ENCODE data around the gene HAVCR1.
A peak's percentile ranks its signal among the peaks of the same experiment; 100 is the strongest.
"Not testable (repeated sequence)": the region's sequence is repeated elsewhere in the genome, so short reads cannot be mapped to it uniquely, and the experiment has no call there.

The HAVCR1 gene

DNA sequence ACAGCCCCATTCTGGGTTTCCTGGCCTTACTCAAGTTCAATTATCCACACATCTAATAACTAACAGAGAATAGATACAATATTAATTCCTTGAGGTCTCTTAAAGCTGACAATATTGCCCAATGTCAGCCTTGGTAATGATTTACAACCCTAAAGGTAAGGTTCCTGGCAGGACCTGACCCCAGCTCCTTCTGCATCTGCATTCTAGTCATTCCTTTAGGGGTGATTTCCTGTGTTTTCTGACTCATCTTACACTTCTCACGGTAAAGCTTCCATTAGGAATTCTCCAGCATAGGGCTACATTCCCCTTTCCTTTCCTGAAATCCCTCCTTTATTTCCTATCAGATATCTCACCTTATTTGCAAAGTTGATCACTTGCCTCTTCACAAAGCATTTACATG lies 9.3 kb downstream of the HAVCR1 start:
- no peak for DNase-seq (ENCODE audit: low spot score)

DNA sequence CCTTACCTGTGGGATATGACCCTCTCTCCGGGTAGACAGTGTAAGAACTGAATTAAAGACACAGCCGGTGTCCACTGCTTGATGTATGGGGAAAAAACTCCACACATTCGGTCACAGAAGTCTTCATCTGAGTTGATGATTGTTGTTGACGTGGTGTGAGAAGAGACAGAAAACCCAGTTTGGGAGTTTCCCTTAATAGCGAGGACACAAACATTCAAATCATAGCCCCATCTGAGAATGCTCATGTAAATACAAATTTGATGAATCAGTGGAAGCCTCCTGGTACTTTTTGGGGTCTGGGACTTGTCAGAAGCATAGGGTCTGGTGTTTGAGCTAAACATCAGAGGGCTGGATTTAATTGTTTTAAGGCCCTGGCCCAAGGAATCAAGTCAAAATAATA lies 11.0 kb downstream of the HAVCR1 start:
- DNase-seq (ENCODE audit: low spot score), result no peak

DNA sequence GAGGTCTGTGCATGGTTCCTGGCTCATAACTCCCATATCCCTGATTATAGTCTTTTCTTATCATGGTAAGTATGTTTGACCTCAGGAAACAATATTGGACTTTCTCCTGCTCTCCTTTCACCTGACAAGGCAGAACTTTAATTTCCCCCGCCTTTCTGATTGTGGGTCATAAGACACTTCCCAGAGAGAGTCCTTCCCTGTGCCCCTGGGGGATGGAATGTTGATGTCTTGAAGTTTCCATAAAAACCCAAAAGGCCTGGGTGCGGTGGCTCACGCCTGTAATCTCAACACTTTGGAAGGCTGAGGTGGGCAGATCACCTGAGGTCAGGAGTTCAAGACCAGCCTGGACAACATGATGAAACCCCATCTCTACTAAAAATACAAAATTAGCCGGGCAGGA lies 11.9 kb downstream of the HAVCR1 start:
- DNase-seq (ENCODE audit: low spot score), result not testable (repeated sequence)

DNA sequence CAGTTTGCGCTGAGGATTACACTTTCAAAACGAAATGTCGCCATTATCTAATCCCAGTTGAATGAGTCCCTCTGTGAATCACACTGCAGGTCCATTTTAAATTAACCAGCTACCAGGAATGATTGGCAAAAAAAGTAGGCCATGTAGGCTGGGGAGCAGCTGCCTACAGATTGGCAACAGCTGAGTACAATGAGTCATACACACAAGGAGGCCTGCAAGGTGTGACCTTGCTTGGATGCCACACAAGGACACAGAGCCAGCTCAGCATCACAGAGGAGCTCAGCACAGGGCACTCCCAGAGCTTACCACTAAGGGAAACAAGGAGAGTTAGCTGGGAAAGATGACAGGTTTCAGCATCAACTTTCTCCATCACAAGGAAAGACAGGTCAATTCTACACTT lies 12.9 kb downstream of the HAVCR1 start:
- no peak for DNase-seq (ENCODE audit: low spot score)

DNA sequence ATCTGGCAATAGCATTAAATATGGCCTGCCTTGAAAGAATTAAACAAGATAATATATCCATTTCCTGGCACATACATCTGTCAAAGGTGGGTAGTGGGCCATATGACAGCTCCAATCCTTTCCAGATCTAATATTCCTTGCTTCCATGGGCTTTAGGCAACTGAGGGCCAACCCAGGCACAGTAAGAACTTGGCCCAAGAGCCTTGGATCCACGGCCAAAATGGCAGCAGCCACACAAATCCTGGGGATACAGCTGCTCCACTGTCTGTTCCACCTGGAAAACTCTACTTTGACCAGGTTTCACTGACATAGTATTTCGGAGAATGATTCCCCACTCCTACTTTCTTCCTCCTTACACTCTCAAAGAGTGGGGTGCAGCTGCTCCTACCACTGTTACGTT lies 13.3 kb downstream of the HAVCR1 start:
- no peak for DNase-seq (ENCODE audit: low spot score)

DNA sequence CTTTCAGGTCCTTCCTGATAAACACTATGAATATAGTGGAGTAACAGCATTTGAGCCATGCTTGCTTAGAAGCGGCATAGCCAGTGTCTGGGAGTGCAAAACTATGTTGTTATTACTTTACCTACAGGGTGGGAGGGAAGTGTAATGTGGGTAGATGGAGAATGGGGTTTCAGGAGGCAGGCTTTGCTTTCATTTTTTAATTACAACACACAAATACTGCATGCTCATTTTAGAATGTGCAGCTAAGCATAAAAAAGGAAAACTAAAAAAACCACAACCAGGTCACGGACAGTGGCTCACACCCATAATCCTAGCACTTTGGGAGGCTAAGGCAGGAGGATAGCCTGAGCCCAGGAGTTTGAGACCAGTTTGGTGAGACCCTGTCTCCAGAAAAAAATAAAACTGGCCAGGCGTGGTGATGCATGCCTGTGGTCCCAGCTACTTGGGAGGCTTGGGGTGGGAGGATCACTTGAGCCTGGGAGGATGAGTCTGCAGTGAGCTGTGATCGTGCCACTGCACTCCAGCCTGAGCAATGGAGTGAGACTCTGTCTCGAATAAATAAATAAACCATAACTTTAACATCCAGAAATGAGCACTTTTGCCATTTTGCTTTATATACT lies 20.2 kb downstream of the HAVCR1 start:
- DNase-seq (ENCODE audit: low spot score), result no peak

DNA sequence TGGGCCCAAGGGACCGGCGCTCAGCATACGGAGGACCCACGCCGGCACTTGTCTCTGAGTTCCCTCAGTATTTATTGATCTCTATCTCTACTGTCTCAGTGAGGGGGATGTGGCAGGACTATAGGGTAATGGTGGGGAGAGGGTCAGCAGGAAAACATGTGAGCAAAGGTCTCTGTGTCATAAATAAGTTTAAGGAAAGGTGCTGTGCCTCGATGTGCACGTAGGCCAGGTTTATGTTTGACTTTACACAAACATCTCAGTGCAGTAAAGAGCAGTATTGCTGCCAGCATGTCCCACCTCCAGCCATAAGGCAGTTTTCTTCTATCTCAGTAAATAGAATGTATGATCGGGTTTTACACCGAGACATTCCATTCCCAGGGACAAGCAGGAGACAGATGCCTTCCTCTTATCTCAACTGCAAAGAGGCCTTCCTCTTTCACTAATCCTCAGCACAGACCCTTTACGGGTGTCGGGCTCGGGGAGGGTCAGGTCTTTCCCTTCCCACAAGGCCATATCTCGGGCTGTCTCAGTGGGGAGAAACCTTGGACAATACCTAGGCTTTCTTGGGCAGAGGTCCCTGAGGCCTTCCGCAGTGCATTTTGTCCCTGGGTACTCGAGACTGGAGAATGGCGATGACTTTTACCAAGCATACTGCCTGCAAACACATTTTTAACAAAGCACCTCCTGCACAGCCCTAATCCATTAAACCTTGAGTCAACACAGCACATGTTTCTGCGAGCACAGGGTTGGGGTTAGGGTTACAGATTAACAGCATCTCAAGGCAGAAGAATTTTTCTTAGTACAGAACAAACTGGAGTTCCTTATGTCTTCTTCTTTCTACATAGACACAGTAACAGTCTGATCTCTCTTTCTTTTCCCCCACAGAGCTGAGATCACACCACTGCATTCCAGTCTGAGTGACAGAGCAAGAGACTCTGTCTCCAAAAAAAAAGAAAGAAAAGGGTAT lies 24.5 kb downstream of the HAVCR1 start:
- not testable (repeated sequence) for DNase-seq (ENCODE audit: low spot score)

DNA sequence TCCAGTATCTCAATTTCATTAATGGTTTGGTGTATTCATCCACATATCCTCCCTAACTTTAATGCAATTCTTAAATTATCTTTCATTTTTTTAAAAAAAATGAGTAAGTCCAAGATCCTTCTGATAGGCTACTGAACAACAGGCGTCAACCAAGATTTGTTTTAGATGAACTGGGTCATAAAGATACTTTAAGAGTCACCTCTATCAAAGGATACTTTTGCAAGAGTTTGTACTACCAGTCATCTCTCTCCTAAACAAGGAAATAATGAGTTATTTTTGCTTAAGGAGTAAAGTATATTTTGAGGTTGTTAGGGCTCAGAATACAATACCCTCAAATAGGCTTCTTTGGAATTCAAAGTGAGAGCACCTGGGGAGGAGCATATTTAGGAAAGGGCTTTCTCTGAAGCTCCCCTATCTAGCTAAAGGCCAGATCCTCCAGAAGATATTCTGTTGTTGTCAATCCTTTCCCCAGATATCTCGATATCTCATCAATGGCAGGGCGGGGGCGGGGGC lies 25.8 kb downstream of the HAVCR1 start:
- DNase-seq (ENCODE audit: low spot score), result no peak

DNA sequence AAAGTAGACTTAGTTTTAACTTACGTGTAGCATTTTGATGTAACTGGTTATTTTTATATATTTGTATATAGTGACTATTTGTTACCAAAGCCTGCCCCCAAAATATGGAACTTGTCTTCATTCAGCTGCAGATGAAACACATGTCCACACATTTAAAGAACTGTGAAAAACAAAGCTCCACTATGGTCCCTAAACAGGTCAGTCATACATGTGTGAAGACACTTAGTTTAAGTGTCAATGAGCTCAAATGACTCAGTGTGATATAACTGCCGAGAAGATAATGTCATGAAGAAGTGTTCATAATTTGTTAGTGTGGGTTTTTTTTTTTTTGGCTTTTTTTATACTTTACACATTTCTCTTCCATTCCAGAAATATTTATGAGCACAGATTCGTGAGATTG lies 28.2 kb downstream of the HAVCR1 start:
- DNase-seq (ENCODE audit: low spot score), result no peak

DNA sequence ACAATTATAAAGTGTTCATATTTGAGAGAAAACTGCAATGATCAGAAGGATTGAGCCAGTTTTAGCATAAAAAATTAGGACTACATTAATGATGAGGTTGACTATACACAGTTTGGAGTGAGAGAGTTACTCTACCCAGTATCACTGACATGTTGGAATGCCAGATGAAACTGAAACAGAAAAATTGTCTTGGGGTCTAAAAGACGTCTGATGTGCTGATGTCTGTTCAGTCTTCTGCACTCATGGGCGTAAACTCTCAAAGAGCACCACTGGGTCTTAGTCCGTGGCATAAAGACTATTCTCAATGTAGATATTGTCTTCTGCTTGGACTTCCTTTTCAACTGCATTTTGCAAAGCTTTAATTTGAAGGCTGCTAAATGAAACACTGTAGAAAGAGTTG lies 29.5 kb downstream of the HAVCR1 start:
- no peak for DNase-seq (ENCODE audit: low spot score)

DNA sequence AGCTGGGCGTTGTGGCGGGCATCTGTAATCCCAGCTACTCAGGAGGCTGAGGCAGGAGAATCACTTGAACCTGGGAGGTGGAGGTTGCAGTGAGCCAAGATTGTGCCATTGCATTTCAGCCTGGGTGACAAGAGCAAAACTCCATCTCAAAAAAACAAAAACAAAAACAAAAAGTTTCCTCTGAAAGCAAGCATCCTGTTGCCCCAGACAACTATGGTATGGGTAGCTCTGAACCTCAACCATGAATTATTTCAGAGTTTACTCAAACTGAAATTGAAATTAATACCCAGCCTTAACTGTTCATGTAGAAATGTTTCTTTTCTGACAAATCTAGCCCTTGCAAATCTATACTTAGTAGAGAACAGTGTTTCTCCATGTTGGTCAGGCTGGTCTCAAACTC lies 31.3 kb downstream of the HAVCR1 start:
- not testable (repeated sequence) for DNase-seq (ENCODE audit: low spot score)

DNA sequence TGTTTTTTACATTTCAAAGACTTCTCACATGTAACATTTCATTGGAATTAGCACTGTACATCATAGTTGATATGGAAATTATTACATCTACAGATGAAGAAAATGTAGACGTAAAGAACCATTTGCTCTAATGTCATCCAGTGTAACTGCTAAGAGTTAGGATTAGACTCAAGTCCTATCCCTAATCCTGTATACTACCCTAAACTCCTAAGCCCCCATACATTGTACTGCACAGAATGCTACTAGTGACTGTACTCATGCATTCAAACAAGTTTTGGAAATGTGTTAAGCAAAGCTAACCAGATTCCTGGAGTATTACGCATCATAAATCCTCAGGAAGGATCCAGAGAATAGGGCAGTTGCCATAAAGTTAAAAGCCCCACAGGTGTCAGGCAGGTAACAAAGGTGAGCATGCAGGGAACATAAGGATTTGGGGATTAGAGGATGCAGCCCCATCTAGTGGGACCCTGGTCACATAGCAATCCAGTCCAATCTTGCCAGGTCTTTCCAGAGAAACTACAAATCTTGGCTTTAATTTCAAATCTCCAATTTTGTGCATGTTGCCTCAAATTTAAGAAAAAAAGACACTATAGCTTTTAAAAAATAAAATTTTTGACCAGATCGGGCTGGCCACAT lies 32.0 kb downstream of the HAVCR1 start:
- DNase-seq (ENCODE audit: low spot score), result peak; percentile 43

DNA sequence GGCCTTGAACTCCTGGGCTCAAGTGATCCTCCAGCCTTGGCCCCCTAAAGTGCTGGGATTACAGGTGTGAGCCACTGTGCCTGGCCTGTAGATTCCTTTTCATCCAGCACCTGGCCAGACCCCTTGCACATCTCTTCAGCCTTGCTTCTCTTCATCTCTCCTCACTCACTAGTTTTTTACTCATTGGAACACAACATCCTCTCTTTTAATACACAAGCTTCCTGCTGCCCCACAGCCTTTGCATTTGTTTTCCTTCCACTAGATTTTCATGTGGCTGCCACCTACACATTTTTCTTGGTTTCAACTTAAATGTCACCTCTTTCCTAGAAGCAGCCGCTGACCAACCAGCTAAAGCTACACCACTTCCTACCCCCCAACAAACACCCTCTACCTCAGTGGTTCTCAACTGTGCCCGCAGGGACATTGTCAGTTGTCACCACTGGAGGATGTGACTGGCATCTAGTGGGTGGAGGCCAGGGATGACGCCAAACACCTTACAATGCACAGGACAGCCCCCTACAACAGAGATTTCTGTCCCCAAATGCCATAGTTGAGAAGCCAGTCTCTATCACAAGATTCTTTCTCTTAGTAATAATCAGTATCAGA lies 33.7 kb downstream of the HAVCR1 start:
- DNase-seq (ENCODE audit: low spot score), result no peak

DNA sequence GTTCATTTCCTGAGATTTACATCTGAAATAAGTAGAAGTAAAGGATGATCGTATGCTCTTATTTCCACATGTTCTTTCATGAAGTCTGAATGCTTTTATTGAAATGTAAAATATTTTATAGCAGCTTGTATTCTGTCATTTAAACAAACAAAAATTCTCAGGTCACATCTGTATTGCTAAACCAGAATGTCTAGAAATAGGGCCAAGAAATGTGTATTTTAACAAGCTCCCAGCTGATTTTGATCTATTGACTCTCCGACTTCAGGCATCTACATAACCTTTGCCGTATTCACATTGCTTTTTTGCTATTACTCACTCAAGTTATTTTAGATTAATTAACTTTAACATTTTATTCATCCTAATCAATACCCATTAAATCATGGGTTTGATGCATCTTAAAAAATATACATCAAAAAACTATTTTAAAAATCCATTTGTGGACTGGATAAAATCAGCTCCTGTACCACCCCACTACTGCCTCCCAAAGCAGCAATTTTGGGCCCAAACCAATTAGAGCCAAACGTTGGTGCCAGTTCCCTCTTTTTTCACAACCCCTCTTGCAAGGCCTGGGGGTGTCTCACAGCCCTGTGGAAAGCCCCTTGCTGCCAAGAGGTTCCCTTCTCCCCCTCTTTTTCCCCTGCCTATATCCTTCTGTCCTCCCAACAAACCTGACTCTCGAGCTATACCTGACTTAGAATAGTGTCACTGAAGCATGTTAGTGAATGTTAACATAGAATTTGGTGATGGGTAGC lies 34.5 kb downstream of the HAVCR1 start:
- DNase-seq (ENCODE audit: low spot score), result no peak

DNA sequence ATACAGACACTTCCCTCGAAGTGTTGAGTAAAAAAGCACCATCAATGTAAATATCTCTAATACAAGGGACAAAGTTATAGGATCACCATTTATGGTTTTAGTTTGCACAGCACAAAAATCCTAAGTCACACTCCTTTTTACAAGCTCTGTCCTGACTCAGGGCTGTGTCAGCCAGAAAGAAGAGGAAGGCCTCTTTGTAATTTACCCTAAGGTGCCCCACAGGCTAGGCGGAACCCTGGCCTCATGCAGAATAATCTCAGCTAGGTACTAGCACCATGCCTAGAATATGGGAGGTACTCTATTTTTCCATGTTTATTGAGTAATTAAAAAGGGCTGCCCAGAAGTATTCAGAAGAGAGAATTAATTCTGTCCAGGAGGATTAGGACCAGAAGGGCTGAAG lies 36.9 kb downstream of the HAVCR1 start:
- DNase-seq (ENCODE audit: low spot score), result no peak

DNA sequence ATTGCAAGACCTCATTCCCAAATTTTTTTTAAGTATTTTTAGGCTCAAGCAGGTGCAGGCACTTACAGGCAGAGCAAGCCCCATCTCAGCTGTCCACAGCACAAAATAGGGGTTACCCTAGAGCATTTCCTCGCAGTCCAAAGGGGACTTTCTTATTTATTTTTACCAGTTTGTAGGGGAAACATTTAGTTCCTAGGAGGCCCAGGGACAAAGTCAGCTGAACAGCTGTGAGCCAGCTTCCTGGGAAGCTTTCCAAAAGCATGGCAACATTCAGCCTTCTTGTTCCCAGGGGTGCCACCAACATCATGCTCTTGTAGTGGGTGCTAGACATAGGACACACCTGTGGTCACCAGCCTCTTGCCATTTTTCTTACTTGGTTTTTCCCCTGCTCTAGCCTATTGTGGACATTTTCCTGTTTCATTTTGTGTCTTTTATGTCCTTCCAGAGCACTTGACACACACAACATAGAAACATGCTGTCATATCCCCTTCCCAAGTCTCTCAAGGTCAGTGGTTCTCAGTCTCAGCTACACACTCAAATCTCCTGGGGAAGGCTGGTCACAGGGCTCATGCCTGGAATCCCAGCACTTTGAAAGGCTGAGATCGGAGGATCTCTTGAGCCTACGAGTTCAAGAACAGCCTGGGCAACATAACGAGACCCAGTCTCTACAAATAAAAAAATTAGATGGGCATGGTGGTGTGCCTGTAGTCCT lies 38.2 kb downstream of the HAVCR1 start:
- DNase-seq (ENCODE audit: low spot score), result no peak

DNA sequence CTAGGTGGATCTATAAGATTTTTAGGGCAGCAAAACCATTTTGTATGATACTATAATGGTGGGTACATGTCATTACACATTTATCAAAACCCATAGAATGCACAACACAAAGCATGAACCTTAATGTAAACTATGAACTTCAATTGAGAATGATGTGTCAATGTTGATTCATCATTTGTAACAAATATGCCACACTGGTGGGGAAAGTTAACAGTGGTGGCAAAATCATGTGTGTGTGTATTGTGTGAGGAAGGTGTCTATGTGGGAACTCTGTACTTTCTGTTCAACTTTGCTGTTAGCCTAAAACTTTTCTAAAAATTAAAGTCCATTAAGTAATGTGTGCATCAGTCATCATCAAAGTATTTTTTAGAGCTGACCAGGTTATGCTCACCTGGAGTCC lies 38.9 kb downstream of the HAVCR1 start:
- DNase-seq (ENCODE audit: low spot score), result no peak

DNA sequence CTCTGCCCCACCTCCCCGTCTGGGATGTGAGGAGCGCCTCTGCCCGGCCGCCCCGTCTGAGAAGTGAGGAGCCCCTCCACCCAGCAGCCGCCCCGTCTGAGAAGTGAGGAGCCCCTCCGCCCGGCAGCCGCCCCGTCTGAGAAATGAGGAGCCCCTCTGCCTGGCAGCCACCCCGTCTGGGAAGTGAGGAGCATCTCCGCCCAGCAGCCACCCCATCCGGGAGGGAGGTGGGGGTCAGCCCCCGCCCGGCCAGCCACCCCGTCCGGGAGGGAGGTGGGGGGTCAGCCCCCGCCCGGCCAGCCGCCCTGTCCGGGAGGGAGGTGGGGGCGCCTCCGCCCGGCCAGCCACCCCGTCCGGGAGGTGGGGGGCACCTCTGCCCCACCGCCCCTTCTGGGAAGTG lies 44.8 kb downstream of the HAVCR1 start:
- DNase-seq (ENCODE audit: low spot score), result not testable (repeated sequence)

DNA sequence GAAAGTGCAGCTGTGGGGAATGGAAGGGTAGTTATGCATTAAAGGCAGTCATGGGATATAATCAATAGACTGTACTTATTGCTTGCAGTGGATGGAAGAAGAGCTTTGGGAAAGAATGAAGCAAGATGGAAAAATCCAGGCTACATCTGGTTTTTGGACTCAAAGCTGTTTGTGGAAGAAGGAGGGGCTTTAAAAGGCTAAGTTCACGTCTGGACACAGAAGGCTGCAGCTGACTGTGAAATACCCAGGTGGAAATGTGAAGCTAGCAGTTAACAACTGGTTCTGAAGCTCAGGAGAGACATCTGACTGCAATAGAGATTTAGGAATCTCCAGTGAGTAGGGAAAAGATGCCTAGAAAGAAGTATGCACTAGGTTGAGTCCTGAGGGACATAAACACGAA lies 52.7 kb downstream of the HAVCR1 start:
- DNase-seq (ENCODE audit: low spot score), result no peak

DNA sequence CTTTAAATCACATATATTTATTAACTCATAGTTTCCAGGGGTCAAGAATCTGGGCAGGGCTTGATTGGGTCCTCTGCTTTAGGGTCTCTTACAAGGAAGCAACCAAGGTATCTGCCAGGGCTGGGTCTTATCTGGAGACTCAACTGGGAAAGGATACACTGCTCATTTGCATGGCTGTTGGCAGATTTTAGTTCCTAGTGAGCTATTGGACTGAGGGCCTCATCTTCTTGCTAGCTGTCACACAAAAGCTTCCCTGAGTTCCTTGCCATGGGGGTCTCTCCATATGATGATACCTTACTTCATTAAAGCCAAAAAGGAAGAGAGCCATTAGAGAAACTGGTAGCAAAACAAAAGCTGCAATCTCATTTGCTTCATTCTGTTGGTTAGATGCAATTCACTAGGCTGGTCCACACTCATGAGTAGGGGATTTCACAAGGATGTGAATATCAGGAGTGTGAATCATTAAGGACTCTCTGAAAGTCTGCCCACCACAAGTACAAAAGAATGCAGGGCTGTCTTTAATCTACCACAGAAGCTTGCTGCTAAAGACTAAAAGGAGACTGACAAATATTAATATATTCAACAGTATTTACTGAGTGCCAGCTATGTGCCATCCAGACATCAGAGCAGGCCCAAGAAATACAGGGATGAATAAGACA lies 53.9 kb downstream of the HAVCR1 start:
- no peak for DNase-seq (ENCODE audit: low spot score)

DNA sequence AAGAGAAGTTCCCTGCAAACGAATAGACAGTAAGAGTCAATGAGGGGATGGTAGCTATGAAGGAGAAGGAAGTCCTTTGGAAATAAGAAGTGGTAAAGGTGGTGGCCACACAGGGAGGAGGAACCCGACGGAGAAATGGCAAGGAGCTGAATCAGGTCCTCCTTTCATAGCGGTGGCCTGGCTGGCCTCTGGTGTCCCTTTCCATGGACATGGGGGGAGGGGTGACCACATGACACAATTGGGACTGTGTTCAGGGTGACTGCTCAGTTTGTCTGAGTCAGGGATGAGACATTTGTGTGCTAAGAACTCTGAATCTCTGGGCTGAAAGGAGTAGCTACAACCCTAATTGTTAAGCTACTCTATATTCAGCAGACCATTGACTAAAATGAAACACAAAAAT lies 67.2 kb downstream of the HAVCR1 start:
- no peak for DNase-seq (ENCODE audit: low spot score)
